ENCODE data around the gene TRIM4.
"Not testable (repeated sequence)": the region's sequence is repeated elsewhere in the genome, so short reads cannot be mapped to it uniquely, and the experiment has no call there.

TRIM4 gene

GRCh38 chr7:99920149-99920548 lies 819 bp upstream of the TRIM4 start:
- DNase-seq = no peak

DNA sequence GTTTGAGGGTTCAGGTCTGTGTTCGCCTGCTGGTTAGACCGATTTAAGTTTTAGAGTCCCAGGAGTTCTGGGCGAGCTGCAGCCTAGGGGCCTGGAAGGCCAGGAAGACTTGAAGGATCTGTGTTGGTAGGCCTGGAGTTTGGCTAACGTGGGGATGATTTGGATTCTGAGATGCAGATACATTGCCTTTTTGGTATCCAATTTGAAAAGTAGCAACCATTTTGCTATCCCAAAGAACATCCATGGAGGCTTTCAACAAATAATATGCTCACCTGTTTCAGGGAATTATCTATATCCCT lies 433 bp upstream of the TRIM4 start:
- DNase-seq = no peak

GRCh38 chr7:99910976-99911375 lies 8.4 kb downstream of the TRIM4 start:
- no peak for DNase-seq

- no peak for DNase-seq
Measured at GRCh38 chr7:99901581-99901980, 17.7 kb downstream of the TRIM4 start.

GRCh38 chr7:99899830-99900519 lies 19.4 kb downstream of the TRIM4 start:
- no peak for DNase-seq

- DNase-seq = no peak
Measured at GRCh38 chr7:99898836-99899235, 20.5 kb downstream of the TRIM4 start.

DNA sequence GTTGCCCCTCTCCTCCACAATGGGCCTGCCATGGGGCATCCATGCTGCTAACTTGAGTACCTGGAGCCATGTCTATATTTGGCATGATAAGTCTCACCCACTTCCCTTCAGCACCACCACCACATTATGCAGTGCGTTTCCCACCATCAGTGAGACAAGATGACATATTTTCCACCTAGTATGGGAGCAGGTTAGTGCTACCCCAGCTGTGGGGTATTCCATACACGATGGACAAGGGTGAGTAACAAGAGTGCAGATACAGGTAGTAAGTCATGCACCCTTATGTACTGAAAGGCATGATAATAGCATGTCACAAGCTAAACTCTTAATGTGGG lies 21.3 kb downstream of the TRIM4 start:
- no peak for DNase-seq

GRCh38 chr7:99897322-99898022 lies 21.9 kb downstream of the TRIM4 start:
- DNase-seq = no peak

DNA sequence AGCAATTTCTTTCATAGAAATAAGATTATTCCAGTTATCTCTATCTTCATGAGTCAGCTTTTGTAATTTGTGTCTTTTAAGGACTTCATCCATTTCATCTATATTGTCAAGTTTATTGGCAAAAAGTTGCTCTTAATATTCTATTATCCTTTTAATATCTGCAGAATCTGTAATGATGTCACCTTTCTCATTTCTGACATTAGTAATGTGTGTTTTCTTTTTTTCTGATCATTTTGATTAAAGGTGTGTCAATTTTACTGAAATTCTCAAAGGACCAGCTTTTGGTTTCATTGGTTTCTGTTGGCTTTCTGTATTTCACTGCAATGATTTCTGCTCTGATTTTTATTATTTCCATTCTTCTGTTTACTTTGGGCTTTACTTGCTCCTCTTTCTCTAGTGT lies 24.6 kb downstream of the TRIM4 start:
- no peak for DNase-seq

DNA sequence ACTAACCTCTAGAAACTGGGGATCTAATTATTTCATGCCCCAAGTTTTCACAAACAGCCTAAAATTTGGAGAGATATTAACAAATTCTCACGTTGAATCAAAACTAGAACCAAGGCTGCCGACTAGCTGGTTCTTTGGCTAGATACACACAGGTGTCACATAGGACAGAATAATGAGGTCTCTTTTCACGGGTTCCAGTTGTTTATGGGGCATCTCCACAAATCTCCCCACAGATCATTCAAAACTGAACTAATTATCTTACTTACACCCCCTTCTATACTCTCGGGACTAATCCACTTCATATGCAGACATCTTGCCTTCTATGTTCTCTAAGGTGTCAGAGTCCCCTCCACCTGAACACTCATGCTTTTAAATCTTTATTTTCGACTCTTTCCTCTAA lies 26.1 kb downstream of the TRIM4 start:
- DNase-seq = no peak

- DNase-seq = not testable (repeated sequence)
Measured at GRCh38 chr7:99890348-99890747, 29.0 kb downstream of the TRIM4 start.

DNA sequence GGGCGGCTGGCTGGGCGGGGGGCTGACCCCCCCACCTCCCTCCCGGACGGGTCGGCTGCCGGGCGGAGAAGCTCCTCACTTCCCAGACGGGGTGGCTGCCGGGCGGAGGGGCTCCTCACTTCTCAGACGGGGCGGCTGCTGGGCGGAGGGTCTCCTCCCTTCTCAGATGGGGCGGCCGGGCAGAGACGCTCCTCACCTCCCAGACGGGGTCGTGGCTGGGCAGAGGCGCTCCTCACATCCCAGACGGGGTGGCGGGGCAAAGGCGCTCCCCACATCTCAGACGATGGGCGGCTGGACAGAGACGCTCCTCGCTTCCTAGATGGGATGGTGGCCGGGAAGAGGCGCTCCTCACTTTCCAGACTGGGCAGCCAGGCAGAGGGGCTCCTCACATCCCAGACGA lies 31.0 kb downstream of the TRIM4 start:
- DNase-seq = not testable (repeated sequence)

DNA sequence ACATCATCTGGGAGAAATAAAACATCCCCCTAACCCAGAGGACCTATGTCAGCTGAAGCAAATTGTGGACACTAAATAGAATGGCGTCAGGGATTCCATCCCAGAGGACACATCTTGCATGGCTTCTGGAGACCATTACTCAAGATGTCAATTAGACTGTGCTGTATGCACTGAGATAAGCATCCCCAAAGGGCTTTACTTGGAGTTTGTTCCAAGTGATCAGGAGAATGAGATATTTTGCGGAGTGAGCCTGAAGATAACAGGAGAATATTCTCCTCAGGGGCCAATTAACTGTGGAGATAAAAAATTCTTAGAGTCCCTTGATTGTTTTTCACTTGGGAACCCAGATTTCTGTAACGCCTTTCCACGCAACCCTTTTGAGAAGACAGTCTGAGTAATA lies 38.0 kb downstream of the TRIM4 start:
- DNase-seq = no peak

DNA sequence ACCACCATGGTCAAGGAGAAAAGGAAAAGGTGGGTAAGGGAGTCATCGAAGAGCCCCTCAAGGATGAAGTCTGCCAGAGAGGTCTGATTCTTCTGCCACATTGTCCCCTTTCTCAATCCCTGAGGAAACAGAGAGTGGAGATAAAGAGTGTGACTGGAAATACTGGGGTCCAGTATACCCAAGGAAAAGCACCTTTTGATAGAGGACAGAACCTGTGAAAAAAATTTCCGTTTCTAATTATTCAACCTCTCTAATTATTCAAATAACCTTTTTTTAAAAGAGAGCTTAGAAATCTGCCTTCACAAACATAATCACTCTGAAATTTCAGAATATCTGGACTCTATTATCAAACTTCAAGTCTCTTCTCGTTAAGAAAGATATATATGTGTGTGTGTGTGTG lies 42.4 kb downstream of the TRIM4 start, which contains the start of gene OR2AE1:
OR2AE1 (minus strand) TSS at position 101 of the 400 bp plus-strand sequence; CDS start at position 101, 0 bp downstream.
- no peak for DNase-seq

DNA sequence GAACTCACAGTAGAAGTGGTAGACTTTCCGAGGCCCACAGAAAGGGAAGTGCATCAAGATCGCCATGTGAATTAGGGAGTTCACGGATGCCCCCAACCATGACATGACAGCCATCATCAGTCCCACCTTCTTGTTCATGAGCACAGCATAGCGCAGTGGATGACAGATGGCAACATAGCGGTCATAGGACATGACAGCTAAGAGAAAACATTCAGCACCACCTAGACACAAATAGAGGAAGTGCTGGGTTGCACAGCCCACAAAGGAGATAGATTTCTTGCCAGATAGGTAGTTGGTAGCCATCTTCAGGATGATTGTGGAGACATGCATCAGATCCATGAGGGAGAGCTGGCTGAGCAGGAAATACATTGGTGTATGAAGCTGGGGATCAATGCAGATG lies 42.8 kb downstream of the TRIM4 start:
- no peak for DNase-seq

GRCh38 chr7:99868246-99868645 lies 51.1 kb downstream of the TRIM4 start:
- DNase-seq = no peak

GRCh38 chr7:99867477-99867876 lies 51.9 kb downstream of the TRIM4 start:
- not testable (repeated sequence) for DNase-seq

DNA sequence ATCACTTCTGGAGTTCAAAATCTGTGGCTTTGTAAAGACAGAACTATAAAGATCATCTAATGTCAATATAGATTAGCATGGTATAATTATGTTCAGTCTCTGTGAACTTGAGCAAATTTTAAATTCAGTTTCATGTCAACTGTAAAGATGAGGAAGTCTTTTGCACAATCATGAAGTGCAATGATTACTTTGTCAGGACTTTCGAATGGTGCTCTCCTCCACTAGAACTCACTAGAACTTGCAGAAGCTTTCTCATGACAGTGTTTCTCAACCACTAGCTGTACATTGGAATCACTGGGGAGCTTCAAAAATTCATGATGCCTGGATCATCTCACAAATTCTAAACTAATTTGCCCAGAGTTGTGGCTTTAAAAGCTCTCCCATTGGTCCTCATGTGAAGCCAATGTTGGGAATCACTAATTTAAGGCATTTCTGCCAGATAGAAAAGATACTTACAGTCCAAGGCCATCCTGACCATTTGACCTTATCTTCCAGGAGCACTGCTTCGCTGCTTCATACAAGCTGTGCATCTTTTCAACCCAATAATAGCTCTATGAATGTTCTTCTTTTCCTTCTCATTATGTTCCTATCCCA lies 55.4 kb downstream of the TRIM4 start:
- no peak for DNase-seq

GRCh38 chr7:99860281-99861127 lies 58.8 kb downstream of the TRIM4 start:
- DNase-seq = no peak

GRCh38 chr7:99855236-99855635 lies 64.1 kb downstream of the TRIM4 start:
- DNase-seq = no peak

- no peak for DNase-seq
Measured at GRCh38 chr7:99848420-99849216, 70.7 kb downstream of the TRIM4 start.

Measured in anterior cingulate cortex (tissue), 58 donors.